ENCODE measurements around the gene TUBGCP2. TPM values are rescaled to one million over a fixed set of nuclear protein-coding genes. Genes with fewer than 3 reads are reported as not detected.

TUBGCP2 gene
- total RNA-seq, 1 experiment from 2014 or later, result 35.4 TPM

GRCh38 chr10:133307776-133308420, 774 bp downstream of the TUBGCP2 start:
- peak overlapping the region; percentile 82 for H3K4me2 ChIP-seq (ENCODE audit: low read length)
- peak; percentile 56 for ATAC-seq
- H3K9me3 ChIP-seq (ENCODE audit: control insufficient read depth in 1 of 2, insufficient read depth in 1 of 2, low read depth in 1 of 2, low read length in 2 of 2), result no peaks in the 10 kb centered on the region
- no peaks in the 10 kb centered on the region for H4K20me1 ChIP-seq (ENCODE audit: insufficient read depth)
- H3K9ac ChIP-seq (ENCODE audit: low read length), result peak overlapping the region; percentile 88
- DNase-seq (ENCODE audit: low read depth, low spot score), result no peak
- H2AFZ ChIP-seq (ENCODE audit: low read depth, low read length, poor library complexity, severe bottlenecking), result no peak overlapping the region
- TF ChIP-seq EZH2phosphoT487 (IDR thresholded peaks at IDR 0.05; ENCODE audit: borderline replicate concordance), result no peak
- TF ChIP-seq FOSL1 (IDR thresholded peaks at IDR 0.05; ENCODE audit: low read depth), result no peak
- peak; percentile 53 to 68 (median 62); a peak in 5 of 6 replicates for TF ChIP-seq CTCF (IDR thresholded peaks at IDR 0.05 in 2 of 3, conservative IDR thresholded peaks at IDR 0.05 in 1 of 3; ENCODE audit: borderline replicate concordance in 1 of 3, insufficient read depth in 1 of 3, low read depth in 2 of 3, low read length in 2 of 3)
- H3K4me3 ChIP-seq (replicated peaks in 1 of 2; ENCODE audit: low read depth in 1 of 2, low read length in 2 of 2), result peak overlapping the region; percentile 78 to 89
- ChIA-PET POLR2A (no interaction called here), CTCF (interaction anchor here (1.6 to 1.8 kb wide), 2 partner anchors 22 to 49 kb away, joined by 4 to 5 read pairs; no protein-coding TSS in a partner anchor), RAD21 (ENCODE audit: low non-redundant PET in 1 of 2, low total read pairs in 2 of 2, uncharacterized antibody in 2 of 2, unreplicated experiment in 2 of 2) (no interaction called here)
- H3K27ac ChIP-seq (ENCODE audit: low read depth, low read length), result peak overlapping the region; percentile 86
- H3K9me2 ChIP-seq (ENCODE audit: insufficient read depth), result no peaks in the 10 kb centered on the region
- H3K79me2 ChIP-seq (ENCODE audit: insufficient read depth, low read length), result peaks cover 45% of the 10 kb centered on the region
- TSS peak; percentile 39 for BruUV-seq (replicated peaks)
- peaks cover 2 to 15% of the 10 kb centered on the region in 2 experiments; a peak in 2 of 4 replicates for H3K4me1 ChIP-seq (ENCODE audit: control insufficient read depth in 1 of 2, insufficient read depth in 2 of 2, low read length in 2 of 2)
- intact Hi-C loops (cut with micrococcal nuclease), result loop anchor here (2.0 kb wide), 1 partner anchor 403 kb away; no protein-coding TSS in a partner anchor
- H3K27me3 ChIP-seq (ENCODE audit: insufficient read depth, low read length), result no peaks in the 10 kb centered on the region
- H3K36me3 ChIP-seq (ENCODE audit: control insufficient read depth in 1 of 2, insufficient read depth in 2 of 2, low read length in 2 of 2), result peaks cover 0 to 3% of the 10 kb centered on the region in 2 experiments; a peak in 1 of 4 replicates

GRCh38 chr10:133306941-133307379, 1.7 kb downstream of the TUBGCP2 start:
- POLR2A ChIA-PET, result no interaction called here
- Histone ChIP-seq H3K79me2 (ENCODE audit: insufficient read depth, low read length) (peaks cover 50% of the 10 kb centered on the region), H3K9me2 (ENCODE audit: insufficient read depth) (no peaks in the 10 kb centered on the region), H3K4me3 (replicated peaks in 1 of 2; ENCODE audit: low read depth in 1 of 2, low read length in 2 of 2) (peak overlapping the region; percentile 78 to 89; a peak in 2 of 4 replicates), H3K4me1 (ENCODE audit: control insufficient read depth in 1 of 2, insufficient read depth in 2 of 2, low read length in 2 of 2) (peaks cover 2 to 15% of the 10 kb centered on the region in 2 experiments; a peak in 2 of 4 replicates), H3K4me2 (ENCODE audit: low read length) (peak overlapping the region; percentile 82), H3K27ac (ENCODE audit: low read depth, low read length) (0 out of 2 replicates have a peak overlapping the region, but pooled peaks have one; percentile 26), H3K36me3 (ENCODE audit: control insufficient read depth in 1 of 2, insufficient read depth in 2 of 2, low read length in 2 of 2) (peaks cover 0 to 1% of the 10 kb centered on the region in 2 experiments; a peak in 1 of 4 replicates), H3K9me3 (ENCODE audit: control insufficient read depth in 1 of 2, insufficient read depth in 1 of 2, low read depth in 1 of 2, low read length in 2 of 2) (no peaks in the 10 kb centered on the region), H4K20me1 (ENCODE audit: insufficient read depth) (no peaks in the 10 kb centered on the region), H3K27me3 (ENCODE audit: insufficient read depth, low read length) (no peaks in the 10 kb centered on the region), H3K9ac (ENCODE audit: low read length) (peak overlapping the region; percentile 88), H2AFZ (ENCODE audit: low read depth, low read length, poor library complexity, severe bottlenecking) (no peak overlapping the region)
- DNase-seq (ENCODE audit: low read depth, low spot score) (no peak), ATAC-seq (no peak)
- intact Hi-C loops (cut with micrococcal nuclease), result loop anchor here (2.0 kb wide), 1 partner anchor 402 kb away; no protein-coding TSS in a partner anchor
- CTCF ChIA-PET, result interaction anchor here (1.6 to 1.8 kb wide), 2 partner anchors 23 to 48 kb away, joined by 4 to 5 read pairs; no protein-coding TSS in a partner anchor
- TF ChIP-seq ZNF274 (IDR thresholded peaks at IDR 0.05; ENCODE audit: low read depth, low read length) (no peak), TCF7L2 (IDR thresholded peaks at IDR 0.05; ENCODE audit: borderline replicate concordance, extremely low read depth, insufficient read depth, insufficient read length) (no peak), CBX3 (IDR thresholded peaks at IDR 0.05; ENCODE audit: low read depth) (no peak), EZH2 (IDR thresholded peaks at IDR 0.05) (no peak)
- BruUV-seq (replicated peaks), result no TSS peak
- RAD21 ChIA-PET (ENCODE audit: low non-redundant PET in 1 of 2, low total read pairs in 2 of 2, uncharacterized antibody in 2 of 2, unreplicated experiment in 2 of 2), result no interaction called here
